Thoracic aorta (tissue), 2 donors: ENCODE data around the gene PTPRN2. TPM values are rescaled to one million over a fixed set of nuclear protein-coding genes. Genes with fewer than 3 reads are reported as not detected.

Experiments used
- ATAC-seq: fragments of 150-250 bp; one replicate; pipeline ENCODE4 v1.8.0; 2017; ENCODE audit warnings: low read depth; ENCODE audit not compliant: insufficient number of reproducible peaks, low FRiP score
- DNase-seq: peaks from one replicate; pipeline ENCODE4 v3.0.0-alpha.2; 2020; ENCODE audit warnings: low spot score
- H3K27ac ChIP-seq, 2 donors: fragments of 200-600 bp; sonication (generic); 1 replicate in 1 of 2; 2 replicates in 1 of 2; pipeline ENCODE4 v1.5.1; 2016; ENCODE audit warnings: mild to moderate bottlenecking in 2 of 2, moderate library complexity in 2 of 2
- H3K27me3 ChIP-seq: fragments of 200-600 bp; sonication (generic); replicated peaks from 2 replicates; pipeline ENCODE4 v1.6.0; 2016; ENCODE audit warnings: mild to moderate bottlenecking; ENCODE audit not compliant: insufficient read depth
- H3K36me3 ChIP-seq: fragments of 200-600 bp; sonication (generic); one replicate; pipeline ENCODE4 v1.5.1; 2016
- H3K4me1 ChIP-seq, 2 donors: fragments of 200-600 bp; sonication (generic); 1 replicate in 1 of 2; 2 replicates in 1 of 2; pipeline versions ENCODE4 v1.5.1 to v1.6.0; 2016; ENCODE audit warnings: low read depth in 2 of 2, mild to moderate bottlenecking in 1 of 2; ENCODE audit not compliant: control insufficient read depth in 1 of 2
- H3K4me3 ChIP-seq: fragments of 200-600 bp; sonication (generic); 2 replicates; pipeline ENCODE4 v1.5.1; 2016; ENCODE audit warnings: mild to moderate bottlenecking
- H3K9me3 ChIP-seq: fragments of 200-600 bp; sonication (generic); 2 replicates; pipeline ENCODE4 v1.5.1; 2016
- CTCF ChIP-seq: fragments of 200-600 bp; sonication (generic); IDR thresholded peaks from one replicate; pipeline ENCODE4 v1.5.1; 2019; ENCODE audit warnings: antibody characterized with exemption
- total RNA-seq, 2 donors: library from RNA; depleted of rRNA; stranded (reverse); fragments of >200 nt; gene quantifications; one replicate each; pipeline versions ENCODE4 v1.1.0 to v1.2.3, GENCODE V29; 2016

PTPRN2 gene
- total RNA-seq, 2 donors from 2014 or later: 2.2 to 3.1 TPM

- H3K36me3 ChIP-seq: no peaks in the 10 kb centered on the region
- no peak for DNase-seq
- no peaks in the 10 kb centered on the region for H3K4me1 ChIP-seq
- no peaks in the 10 kb centered on the region for H3K27me3 ChIP-seq
- no peaks in the 10 kb centered on the region for H3K9me3 ChIP-seq
- TF ChIP-seq CTCF: no peak
- no peak overlapping the region for H3K4me3 ChIP-seq
- no peak for ATAC-seq
- H3K27ac ChIP-seq: no peak overlapping the region
These were observed 444.2 kb downstream of the PTPRN2 start for GRCh38 chr7:158143196-158144120.

- no peak overlapping the region for H3K27ac ChIP-seq
- H3K9me3 ChIP-seq: no peaks in the 10 kb centered on the region
- no peak for DNase-seq
- no peak for TF ChIP-seq CTCF
- no peaks in the 10 kb centered on the region for H3K27me3 ChIP-seq
- H3K4me3 ChIP-seq: no peak overlapping the region
- H3K4me1 ChIP-seq: no peaks in the 10 kb centered on the region
- H3K36me3 ChIP-seq: no peaks in the 10 kb centered on the region
- no peak for ATAC-seq
These were observed 445.0 kb downstream of the PTPRN2 start for GRCh38 chr7:158142657-158143056.

- Histone ChIP-seq H3K27me3 (no peaks in the 10 kb centered on the region), H3K4me1 (no peaks in the 10 kb centered on the region), H3K27ac (no peak overlapping the region), H3K4me3 (no peak overlapping the region), H3K36me3 (no peaks in the 10 kb centered on the region), H3K9me3 (no peaks in the 10 kb centered on the region)
- DNase-seq: no peak
- no peak for TF ChIP-seq CTCF
- no peak for ATAC-seq
These were observed 445.7 kb downstream of the PTPRN2 start for GRCh38 chr7:158141806-158142518.

- Histone ChIP-seq H3K9me3 (no peaks in the 10 kb centered on the region), H3K27me3 (no peaks in the 10 kb centered on the region), H3K4me3 (no peak overlapping the region), H3K27ac (no peak overlapping the region), H3K4me1 (no peaks in the 10 kb centered on the region), H3K36me3 (no peaks in the 10 kb centered on the region)
- no peak for TF ChIP-seq CTCF
- ATAC-seq: no peak
- no peak for DNase-seq
These were observed 446.4 kb downstream of the PTPRN2 start for GRCh38 chr7:158141221-158141582.

GRCh38 chr7:158140538-158141220 lies 446.9 kb downstream of the PTPRN2 start:
- Histone ChIP-seq H3K9me3 (no peaks in the 10 kb centered on the region), H3K36me3 (no peaks in the 10 kb centered on the region), H3K27me3 (no peaks in the 10 kb centered on the region), H3K4me1 (no peaks in the 10 kb centered on the region), H3K27ac (no peak overlapping the region), H3K4me3 (no peak overlapping the region)
- TF ChIP-seq CTCF: no peak
- no peak for ATAC-seq
- DNase-seq: no peak
